EL (cell line): ENCODE results near the gene HOATZ.

ENCODE experiments used
- DNase-seq: peaks from one replicate; pipeline ENCODE4 v3.0.0-alpha.2; 2016

Gene HOATZ

GRCh38 chr11:111550258-111550657, 35.7 kb downstream of the HOATZ start:
- no peak for DNase-seq

DNA sequence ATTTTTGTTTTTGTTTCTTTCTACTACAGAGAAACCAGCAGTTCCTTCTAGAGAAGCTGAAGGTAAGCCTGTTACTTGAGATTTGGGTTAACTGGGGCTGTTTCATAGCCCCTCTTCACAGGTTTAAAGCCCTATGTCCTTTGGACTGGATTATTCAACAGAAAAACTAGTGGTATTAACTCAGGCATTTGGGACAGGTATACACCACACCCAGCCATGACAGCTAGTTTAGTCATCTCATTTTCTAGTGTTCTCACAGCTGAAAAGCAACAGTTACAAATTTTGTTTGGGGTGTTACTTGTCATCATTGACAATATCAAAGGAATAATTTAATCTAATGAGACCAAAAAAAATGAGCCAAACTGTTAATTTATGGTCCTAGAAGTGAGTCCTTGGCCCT, 40.0 kb downstream of the HOATZ start:
- DNase-seq, result no peak

GRCh38 chr11:111555255-111555654, 40.7 kb downstream of the HOATZ start:
- DNase-seq, result no peak

- DNase-seq, result peak; percentile 99
Measured at GRCh38 chr11:111557425-111558111, 43.0 kb downstream of the HOATZ start.

- DNase-seq, result no peak
Measured at GRCh38 chr11:111559800-111560464, 45.4 kb downstream of the HOATZ start.

- no peak for DNase-seq
Measured at GRCh38 chr11:111560800-111561199, 46.2 kb downstream of the HOATZ start.

DNA sequence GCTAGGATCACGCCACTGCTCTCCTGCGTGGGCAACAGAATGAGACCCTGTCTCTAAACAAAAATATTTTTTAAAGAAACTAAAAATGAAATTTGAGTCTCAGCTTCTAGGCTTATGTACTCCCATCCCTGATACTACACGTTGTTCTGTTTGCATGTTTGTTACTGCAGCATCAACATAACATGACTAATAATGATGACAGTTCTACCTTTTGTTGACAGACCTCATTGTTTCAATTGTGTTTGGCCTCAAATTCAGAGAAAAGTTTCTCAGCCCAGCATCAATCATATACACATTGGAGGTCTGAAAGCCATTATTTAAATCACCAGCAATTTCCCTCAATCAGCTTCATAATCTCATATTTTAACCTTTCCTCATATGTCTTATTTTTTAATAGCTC, 46.7 kb downstream of the HOATZ start:
- no peak for DNase-seq

DNA sequence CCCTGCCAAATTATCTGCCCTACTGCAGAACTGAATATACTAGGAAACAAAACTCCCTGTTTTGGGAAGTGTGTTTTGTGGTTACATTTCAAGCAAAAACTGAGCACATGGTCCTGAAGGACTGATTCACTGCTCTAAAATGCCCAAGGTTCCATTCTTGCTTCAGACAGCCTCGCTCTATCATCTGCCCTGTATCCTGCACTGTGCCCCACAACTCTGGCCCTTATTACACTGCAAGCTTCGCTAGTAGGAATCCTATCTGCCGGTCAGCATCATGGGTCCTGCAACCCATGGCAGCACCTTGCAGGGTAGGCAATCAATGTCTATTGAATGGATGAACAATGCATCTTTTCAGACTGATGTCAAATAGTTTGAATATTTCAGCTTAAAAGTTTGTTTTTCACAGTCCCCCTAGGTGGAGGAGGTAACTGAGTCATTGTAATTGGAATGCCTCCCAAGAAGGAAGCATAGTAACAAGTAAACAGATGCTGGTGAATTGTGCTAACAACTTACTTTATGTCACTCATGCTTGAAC, 47.3 kb downstream of the HOATZ start:
- DNase-seq, result peak; percentile 87

GRCh38 chr11:111562692-111563389, 48.3 kb downstream of the HOATZ start:
- DNase-seq, result no peak

- DNase-seq, result peak; percentile 74
Measured at GRCh38 chr11:111565114-111565720, 50.6 kb downstream of the HOATZ start.

DNA sequence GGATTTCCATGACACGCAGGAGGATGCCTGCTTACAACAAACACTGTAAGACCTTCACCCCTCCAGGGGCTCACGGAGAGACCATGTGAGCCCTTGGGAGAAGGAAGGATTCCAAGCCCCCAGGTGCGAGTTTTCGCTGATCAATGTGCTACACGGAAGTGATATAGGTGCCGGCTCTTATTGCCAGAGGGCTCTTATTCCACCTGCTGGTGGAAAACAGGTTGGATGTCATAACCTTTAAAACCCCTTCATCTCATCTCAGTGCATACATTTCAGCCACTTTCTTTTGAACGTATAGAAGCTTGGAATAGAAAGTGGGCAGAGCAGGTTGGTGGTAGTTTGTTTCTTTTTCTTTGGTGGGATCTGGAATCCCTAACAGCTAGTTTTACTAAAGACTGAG, 51.7 kb downstream of the HOATZ start:
- no peak for DNase-seq

GRCh38 chr11:111569476-111569875, 54.9 kb downstream of the HOATZ start:
- peak; percentile 16 for DNase-seq

DNA sequence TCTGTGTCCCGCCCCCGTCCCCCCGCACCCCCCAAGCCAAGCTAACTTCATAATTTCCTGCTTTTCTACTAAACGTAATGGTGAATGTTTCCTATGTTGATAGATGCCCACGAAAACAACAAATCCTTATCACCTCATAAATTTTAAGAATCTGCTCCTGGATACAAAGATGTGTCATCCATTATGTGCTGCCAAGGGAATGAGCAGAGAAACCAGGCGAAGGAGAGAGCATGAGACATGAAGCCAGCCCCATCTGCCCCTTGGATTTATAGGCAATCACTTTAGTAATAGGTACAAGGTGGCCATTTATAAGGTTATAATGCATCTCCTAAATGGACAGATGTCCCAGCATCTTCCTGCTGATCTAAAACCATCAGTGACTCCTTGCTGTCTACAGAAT, 56.2 kb downstream of the HOATZ start:
- DNase-seq, result peak; percentile 36

DNA sequence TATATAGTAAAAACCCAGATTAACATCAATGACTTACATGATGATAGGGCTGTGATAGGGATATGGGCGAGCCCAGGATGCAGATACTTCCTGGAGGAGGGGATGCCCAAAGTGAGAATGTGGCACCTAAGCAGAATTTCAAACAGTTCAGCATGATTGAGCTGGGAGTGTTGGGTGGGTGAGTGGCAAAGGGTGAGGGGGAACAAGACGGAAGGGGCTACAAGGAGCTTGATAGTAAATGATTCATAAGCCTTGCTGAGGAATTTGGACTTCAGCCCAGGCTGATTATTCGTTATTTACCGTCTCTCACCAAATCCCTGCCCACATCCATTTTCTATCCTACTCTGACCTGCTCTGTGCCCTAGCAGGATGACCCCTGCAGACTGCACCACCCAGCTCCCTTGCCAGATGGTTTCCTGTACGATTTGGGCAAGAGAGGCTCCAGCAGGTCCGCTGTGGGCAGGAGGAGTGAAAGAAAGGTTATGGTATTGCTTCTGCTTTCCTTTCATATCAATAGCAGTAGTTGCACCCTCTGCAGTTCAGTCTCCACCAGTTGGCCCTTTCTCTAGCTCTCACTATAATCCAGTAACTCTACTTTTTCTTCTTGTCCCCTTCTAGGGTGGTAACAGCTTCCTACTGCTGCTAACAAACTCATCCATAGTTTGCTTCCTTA, 57.4 kb downstream of the HOATZ start:
- DNase-seq, result peak; percentile 42

DNA sequence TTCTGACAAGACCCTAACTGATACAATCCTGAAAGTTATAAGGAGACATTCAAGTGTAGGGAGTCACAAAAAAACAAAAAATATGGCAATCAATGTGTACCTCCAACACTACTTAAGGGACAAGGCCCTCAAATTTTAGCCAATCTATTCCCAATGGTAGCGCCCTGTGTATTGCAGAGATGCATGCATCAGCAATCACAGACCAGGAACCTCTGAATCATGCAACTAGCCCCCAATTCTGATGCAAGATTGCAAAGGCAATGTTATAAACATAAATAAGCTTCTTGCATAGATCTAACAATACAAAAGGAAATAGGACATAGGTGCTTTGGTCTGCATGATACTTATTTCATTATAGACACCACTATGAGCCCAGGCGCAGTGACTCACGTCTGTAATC, 58.0 kb downstream of the HOATZ start:
- DNase-seq, result no peak

DNA sequence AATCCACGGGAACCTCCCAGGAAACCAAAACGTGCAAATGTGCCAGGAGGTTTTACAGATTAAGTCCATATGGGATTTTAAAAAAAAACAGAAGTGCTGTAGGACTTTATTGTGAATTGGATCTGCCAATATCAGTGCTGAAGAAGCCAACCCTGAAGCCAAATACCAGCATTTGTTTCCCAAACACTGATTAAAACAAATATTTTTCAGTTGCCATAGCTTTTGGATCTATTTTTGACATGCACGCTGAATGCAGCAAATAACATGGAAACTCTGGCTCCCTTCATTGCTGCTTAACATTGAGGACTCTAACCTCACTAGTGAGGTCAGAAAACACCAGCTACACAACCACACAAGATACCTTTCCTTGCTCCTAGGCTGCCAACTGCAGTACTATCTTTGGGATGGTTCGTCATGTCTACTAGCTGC, 59.3 kb downstream of the HOATZ start:
- DNase-seq, result no peak

DNA sequence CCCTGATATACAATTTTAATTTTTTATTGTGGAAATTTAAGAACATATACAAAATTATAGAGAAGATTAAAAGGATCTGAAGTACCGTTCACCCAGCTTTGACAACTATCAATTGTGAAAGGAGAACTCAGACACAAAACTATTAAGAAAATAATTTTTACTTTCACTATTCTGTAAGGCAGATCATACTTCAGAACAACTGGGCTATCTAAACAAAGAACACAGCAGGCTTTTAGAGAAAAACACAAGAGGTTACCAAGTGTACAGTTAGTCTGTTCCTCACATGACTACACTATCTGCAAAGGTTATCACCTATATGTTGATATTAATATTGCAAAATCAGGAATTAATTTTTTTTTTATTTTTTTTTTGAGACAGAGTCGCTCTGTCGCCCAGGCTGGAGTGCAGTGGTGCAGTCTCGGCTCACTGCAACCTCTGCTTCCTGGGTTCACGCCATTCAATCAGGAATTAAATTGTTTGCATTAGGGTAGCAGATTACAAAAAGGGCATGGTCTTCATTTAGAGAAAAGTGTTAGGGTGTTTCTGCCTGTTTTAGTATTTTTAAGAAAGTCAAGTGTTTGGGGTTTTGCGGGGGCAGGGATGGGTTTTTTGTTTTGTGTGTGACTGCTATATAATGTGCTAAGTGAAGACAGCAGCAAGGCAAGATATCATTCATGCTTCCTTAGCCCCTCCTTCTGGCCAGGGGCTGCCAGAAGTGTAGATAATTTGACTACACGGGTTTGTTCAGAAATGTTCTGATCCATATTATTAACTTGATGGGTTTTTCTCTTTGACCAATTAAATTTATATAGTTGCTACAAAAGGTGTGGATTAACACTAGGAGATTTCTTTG, 60.0 kb downstream of the HOATZ start:
- DNase-seq, result peak; percentile 21

DNA sequence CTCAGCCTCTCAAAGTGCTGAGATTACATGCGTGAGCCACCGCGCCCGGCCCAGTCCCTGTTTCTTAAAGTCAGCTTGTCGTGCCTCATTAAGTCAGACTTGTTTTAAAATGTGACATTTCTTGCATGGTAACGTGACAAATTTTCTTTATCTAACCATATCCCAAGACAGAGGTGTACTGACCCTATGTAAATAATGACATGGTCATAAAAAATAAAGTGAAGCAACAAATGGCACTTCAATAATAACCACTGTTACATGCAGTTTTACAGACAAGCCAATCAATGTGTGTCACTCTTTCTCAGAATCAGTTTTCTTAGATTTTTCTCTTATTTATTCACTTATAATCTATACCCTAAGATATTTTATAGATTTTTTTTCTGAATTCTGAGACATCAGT, 61.2 kb downstream of the HOATZ start:
- DNase-seq, result no peak

GRCh38 chr11:111577821-111578220, 63.2 kb downstream of the HOATZ start:
- no peak for DNase-seq

DNA sequence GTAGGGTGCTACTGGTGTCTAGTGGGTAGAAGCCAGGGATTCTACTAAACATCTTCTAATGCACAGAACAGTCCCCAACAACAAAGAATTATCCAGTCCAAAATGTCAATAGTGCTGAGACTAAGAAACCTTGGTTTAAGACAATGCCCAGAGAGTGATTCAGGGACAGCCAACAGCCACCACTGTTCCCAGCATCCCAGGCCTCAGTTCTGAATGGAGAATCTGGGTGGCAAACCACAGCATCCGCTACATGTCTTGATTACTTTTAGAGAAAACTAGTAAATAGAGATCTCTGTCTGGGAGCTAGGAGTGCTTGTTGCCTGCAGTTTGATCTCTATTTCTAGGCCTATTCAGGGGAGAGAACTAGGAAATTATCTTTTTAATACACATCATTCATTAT, 66.8 kb downstream of the HOATZ start:
- no peak for DNase-seq

DNA sequence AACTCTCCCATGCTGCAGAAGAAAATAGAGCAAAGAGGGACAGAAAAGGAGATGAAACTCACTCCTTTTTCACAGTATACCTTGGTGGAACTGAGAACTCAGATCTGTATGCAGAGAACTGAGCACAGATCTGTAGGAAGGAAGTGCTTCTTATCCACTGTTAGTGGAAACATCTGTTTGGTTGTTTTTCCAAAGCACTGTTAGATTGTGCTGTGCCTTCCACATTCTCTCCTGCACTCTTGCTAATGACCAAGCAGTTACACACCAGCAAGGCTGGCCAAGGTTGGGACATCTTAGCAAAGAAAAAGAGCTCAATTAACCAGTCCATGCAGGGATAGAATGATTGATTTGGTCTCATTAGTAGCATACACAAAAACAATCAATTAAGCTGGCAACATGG, 67.6 kb downstream of the HOATZ start:
- DNase-seq, result no peak

DNA sequence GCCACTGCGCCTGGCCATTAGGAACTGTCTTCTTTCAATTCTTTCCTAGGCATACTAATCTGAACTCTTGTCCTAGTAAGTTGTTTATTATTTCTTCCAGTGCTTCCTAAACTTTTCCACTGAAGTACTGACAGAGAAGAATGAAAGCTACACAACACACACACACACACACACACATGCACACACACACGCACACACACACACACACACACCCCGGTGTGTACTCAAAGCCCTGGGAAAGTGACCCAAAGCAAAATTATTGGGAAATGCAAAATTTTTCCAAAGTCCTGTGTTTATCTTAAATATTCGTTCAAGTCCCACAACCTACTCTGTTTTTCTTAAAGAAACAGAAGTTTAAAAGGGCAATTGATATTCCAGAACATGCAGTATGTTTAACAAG, 68.3 kb downstream of the HOATZ start:
- DNase-seq, result no peak
